Choroid plexus epithelial cell (primary cell): ENCODE measurements around the gene CAMK1D.

Source experiments
- DNase-seq: peaks from one replicate; pipeline ENCODE4 v3.0.0-alpha.2; 2010; ENCODE audit warnings: low read depth
- H3K4me3 ChIP-seq: 2 replicates; pipeline ENCODE4 v1.5.1; 2011; ENCODE audit warnings: low read depth, mild to moderate bottlenecking, control low read depth, low read length, moderate library complexity
- TF ChIP-seq, protein P1 (sequence below): conservative IDR thresholded peaks from 2 replicates; pipeline ENCODE4 v1.5.1; 2011; ENCODE audit warnings: low read depth, mild to moderate bottlenecking, control low read depth, inconsistent platforms, low read length, moderate library complexity

Gene CAMK1D

GRCh38 chr10:12843296-12843945 is 494.1 kb downstream of the CAMK1D start:
- DNase-seq, result no peak
- no peak overlapping the region for H3K4me3 ChIP-seq
- TF ChIP-seq, protein P1, sequence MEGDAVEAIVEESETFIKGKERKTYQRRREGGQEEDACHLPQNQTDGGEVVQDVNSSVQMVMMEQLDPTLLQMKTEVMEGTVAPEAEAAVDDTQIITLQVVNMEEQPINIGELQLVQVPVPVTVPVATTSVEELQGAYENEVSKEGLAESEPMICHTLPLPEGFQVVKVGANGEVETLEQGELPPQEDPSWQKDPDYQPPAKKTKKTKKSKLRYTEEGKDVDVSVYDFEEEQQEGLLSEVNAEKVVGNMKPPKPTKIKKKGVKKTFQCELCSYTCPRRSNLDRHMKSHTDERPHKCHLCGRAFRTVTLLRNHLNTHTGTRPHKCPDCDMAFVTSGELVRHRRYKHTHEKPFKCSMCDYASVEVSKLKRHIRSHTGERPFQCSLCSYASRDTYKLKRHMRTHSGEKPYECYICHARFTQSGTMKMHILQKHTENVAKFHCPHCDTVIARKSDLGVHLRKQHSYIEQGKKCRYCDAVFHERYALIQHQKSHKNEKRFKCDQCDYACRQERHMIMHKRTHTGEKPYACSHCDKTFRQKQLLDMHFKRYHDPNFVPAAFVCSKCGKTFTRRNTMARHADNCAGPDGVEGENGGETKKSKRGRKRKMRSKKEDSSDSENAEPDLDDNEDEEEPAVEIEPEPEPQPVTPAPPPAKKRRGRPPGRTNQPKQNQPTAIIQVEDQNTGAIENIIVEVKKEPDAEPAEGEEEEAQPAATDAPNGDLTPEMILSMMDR, result no peak

- DNase-seq, result peak; percentile 92
- TF ChIP-seq, protein P1, result no peak
- H3K4me3 ChIP-seq, result peak overlapping the region; percentile 24
These were observed 495.6 kb downstream of the CAMK1D start for GRCh38 chr10:12844811-12845483.

DNA sequence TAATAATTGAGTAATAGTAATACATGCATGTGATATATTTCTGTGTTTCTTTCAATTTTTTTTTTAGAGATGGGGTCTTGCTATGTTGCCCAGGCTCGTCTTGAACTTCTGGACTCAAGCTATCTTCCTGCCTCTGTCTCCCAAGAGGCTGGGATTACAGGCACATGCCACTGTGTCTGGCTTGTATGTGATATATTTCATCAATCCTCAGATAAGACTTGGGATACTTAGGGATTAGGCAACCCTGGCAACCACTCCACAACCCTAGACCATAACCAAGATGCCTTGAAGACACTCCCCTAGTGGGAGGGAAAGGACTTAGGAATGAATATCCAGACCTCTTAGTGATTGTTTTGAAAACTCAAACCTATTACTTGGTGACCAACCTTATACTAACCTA is 497.4 kb downstream of the CAMK1D start:
- no peak overlapping the region for H3K4me3 ChIP-seq
- TF ChIP-seq, protein P1, result no peak
- peak; percentile 49 for DNase-seq

GRCh38 chr10:12847361-12847975 is 498.1 kb downstream of the CAMK1D start:
- no peak overlapping the region for H3K4me3 ChIP-seq
- no peak for DNase-seq
- TF ChIP-seq, protein P1, result peak; percentile 44

- no peak overlapping the region for H3K4me3 ChIP-seq
- DNase-seq, result no peak
- TF ChIP-seq, protein P1, result no peak
These were observed 499.3 kb downstream of the CAMK1D start for GRCh38 chr10:12848439-12849173.

DNA sequence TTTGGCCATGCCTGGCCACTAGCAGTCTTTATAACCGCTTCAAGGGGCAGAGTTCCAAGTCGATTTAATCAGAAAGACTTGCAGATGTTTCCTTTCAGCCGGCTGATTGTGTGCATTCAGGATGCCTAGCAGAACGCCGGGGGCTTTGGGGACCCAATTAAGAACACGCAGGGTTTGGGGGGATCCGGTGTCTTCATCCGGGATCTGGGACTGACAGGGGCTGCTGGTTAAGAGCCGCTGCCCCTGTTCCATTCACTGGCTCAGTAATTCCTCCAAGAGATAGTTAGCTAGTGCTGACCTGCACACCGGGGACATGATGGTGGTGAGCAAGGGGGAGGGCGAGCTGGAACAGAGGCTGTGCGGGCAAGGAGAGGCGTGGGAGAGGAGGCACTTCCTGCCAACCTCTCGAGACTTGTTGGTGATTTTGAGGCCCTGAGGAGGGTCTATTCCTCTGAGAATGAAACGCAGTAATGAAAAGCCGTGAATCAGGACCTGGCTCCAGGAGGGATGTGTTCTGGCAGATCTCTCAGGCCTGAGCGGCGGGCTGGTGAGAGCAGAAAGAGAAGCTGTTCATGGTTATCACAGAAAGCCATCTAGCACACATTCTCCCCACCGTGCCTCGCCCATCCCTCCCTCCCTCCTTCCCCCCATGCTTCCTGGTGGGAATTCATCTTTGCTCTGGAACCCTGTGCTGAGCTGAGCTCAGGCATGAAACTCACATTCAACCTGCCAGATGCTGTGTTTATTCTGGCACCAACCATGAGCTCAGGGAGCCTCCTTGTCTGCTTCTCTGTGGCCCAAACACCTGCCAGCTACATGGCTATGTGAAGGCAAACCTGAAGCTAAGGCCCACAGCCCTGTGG is 500.2 kb downstream of the CAMK1D start:
- no peak overlapping the region for H3K4me3 ChIP-seq
- no peak for DNase-seq

More for the DNA sequence above, 500.2 kb downstream of the CAMK1D start:
- TF ChIP-seq, protein P1, result no peak
